Astrocyte (in vitro differentiated cells and primary cell): ENCODE results near the gene CTSS. TPM values are rescaled to one million over a fixed set of nuclear protein-coding genes. Genes with fewer than 3 reads are reported as not detected.

Source experiments
- DNase-seq: peaks from one replicate; pipeline ENCODE4 v3.0.0-alpha.2; 2010; ENCODE audit warnings: low read depth
- FAIRE-seq: peaks from 2 replicates; lab custom pipeline; 2011; peaks lifted over from hg19 to GRCh38; lab: Jason Lieb, UNC
- H2AFZ ChIP-seq: 2 replicates; pipeline ENCODE4 v1.6.0; 2012; ENCODE audit warnings: low read depth, low read length, inconsistent platforms
- H3K27ac ChIP-seq: 2 replicates; pipeline ENCODE4 v1.5.1; 2011; ENCODE audit warnings: low read depth, low read length, inconsistent platforms
- H3K27me3 ChIP-seq: 2 replicates; pipeline ENCODE4 v1.6.0; 2011; ENCODE audit warnings: low read length, inconsistent platforms; ENCODE audit not compliant: insufficient read depth
- H3K36me3 ChIP-seq: 2 replicates; pipeline ENCODE4 v1.5.1; 2011; ENCODE audit warnings: low read length, inconsistent platforms; ENCODE audit not compliant: insufficient read depth
- H3K4me1 ChIP-seq: 2 replicates; pipeline ENCODE4 v1.5.1; 2011; ENCODE audit warnings: low read length, inconsistent platforms; ENCODE audit not compliant: insufficient read depth
- H3K4me2 ChIP-seq: 2 replicates; pipeline ENCODE4 v1.6.0; 2012; ENCODE audit warnings: low read length, inconsistent platforms
- H3K4me3 ChIP-seq: 2 replicates; pipeline ENCODE4 v1.5.1; 2011; ENCODE audit warnings: low read depth, mild to moderate bottlenecking, low read length, inconsistent platforms; ENCODE audit not compliant: insufficient read depth
- H3K79me2 ChIP-seq: 2 replicates; pipeline ENCODE4 v1.6.0; 2012; ENCODE audit warnings: mild to moderate bottlenecking, low read length, inconsistent platforms; ENCODE audit not compliant: insufficient read depth
- H3K9ac ChIP-seq: 2 replicates; pipeline ENCODE4 v1.6.0; 2012; ENCODE audit warnings: mild to moderate bottlenecking, low read length, inconsistent platforms
- H3K9me3 ChIP-seq: 2 replicates; pipeline ENCODE4 v1.5.1; 2012; ENCODE audit warnings: low read depth, mild to moderate bottlenecking, low read length, inconsistent platforms; ENCODE audit not compliant: insufficient read depth
- H4K20me1 ChIP-seq: 2 replicates; pipeline ENCODE4 v1.6.0; 2012; ENCODE audit warnings: low read length, inconsistent platforms; ENCODE audit not compliant: insufficient read depth
- H3K27ac Mint-ChIP-seq: one replicate; pipeline ENCODE4 v1.8.0; 2021; ENCODE audit warnings: mild to moderate bottlenecking, mixed read lengths; ENCODE audit not compliant: unreplicated experiment
- H3K27me3 Mint-ChIP-seq: one replicate; pipeline ENCODE4 v1.8.0; 2021; ENCODE audit warnings: low read depth, mixed read lengths; ENCODE audit not compliant: unreplicated experiment
- H3K36me3 Mint-ChIP-seq: one replicate; pipeline ENCODE4 v1.8.0; 2021; ENCODE audit warnings: low read depth, mixed read lengths; ENCODE audit not compliant: unreplicated experiment
- H3K4me1 Mint-ChIP-seq: one replicate; pipeline ENCODE4 v1.8.0; 2021; ENCODE audit warnings: low read depth, mixed read lengths; ENCODE audit not compliant: unreplicated experiment
- H3K4me3 Mint-ChIP-seq: one replicate; pipeline ENCODE4 v1.8.0; 2021; ENCODE audit warnings: mild to moderate bottlenecking, moderate library complexity, mixed read lengths; ENCODE audit not compliant: unreplicated experiment
- H3K9me3 Mint-ChIP-seq: one replicate; pipeline ENCODE4 v1.8.0; 2021; ENCODE audit warnings: mild to moderate bottlenecking, mixed read lengths; ENCODE audit not compliant: unreplicated experiment
- EZH2 ChIP-seq: IDR thresholded peaks from 2 replicates; pipeline ENCODE4 v1.6.1; 2012; ENCODE audit warnings: mild to moderate bottlenecking, low read length, inconsistent platforms; ENCODE audit not compliant: insufficient read depth
- total RNA-seq: library from RNA; stranded (reverse); gene quantifications from 2 replicates; pipeline ENCODE4 v1.2.1, GENCODE V29; 2021
- TF ChIP-seq, protein P1 (sequence below): IDR thresholded peaks from 2 replicates; pipeline ENCODE4 v1.5.1; 2011; ENCODE audit warnings: low read depth, mild to moderate bottlenecking, inconsistent platforms, low read length, moderate library complexity; ENCODE audit not compliant: insufficient read depth

CTSS gene
- total RNA-seq, 1 donor from 2014 or later, result 0.61 TPM

- Histone ChIP-seq H3K79me2 (no peaks in the 10 kb centered on the region), H3K27ac (no peak within 1 kb of the TSS), H3K27me3 (no peaks in the 10 kb centered on the region), H3K4me3 (no peak within 1 kb of the TSS), H4K20me1 (no peaks in the 10 kb centered on the region), H3K36me3 (peaks cover 23% of the 10 kb centered on the region), H3K9ac (peak within 1 kb of the TSS; percentile 32), H3K4me1 (peaks cover 9% of the 10 kb centered on the region), H3K4me2 (peak within 1 kb of the TSS; percentile 51), H2AFZ (no peak within 1 kb of the TSS), H3K9me3 (no peaks in the 10 kb centered on the region)
- H3K27ac Mint-ChIP-seq, result no peak within 1 kb of the TSS
- FAIRE-seq (no peak), DNase-seq (no peak)
- H3K9me3 Mint-ChIP-seq, result no peaks in the 10 kb centered on the region
- no peak for TF ChIP-seq EZH2
- TF ChIP-seq, protein P1, sequence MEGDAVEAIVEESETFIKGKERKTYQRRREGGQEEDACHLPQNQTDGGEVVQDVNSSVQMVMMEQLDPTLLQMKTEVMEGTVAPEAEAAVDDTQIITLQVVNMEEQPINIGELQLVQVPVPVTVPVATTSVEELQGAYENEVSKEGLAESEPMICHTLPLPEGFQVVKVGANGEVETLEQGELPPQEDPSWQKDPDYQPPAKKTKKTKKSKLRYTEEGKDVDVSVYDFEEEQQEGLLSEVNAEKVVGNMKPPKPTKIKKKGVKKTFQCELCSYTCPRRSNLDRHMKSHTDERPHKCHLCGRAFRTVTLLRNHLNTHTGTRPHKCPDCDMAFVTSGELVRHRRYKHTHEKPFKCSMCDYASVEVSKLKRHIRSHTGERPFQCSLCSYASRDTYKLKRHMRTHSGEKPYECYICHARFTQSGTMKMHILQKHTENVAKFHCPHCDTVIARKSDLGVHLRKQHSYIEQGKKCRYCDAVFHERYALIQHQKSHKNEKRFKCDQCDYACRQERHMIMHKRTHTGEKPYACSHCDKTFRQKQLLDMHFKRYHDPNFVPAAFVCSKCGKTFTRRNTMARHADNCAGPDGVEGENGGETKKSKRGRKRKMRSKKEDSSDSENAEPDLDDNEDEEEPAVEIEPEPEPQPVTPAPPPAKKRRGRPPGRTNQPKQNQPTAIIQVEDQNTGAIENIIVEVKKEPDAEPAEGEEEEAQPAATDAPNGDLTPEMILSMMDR, result no peak
- H3K4me3 Mint-ChIP-seq, result no peak within 1 kb of the TSS
- peaks cover 22% of the 10 kb centered on the region for H3K36me3 Mint-ChIP-seq
- H3K4me1 Mint-ChIP-seq, result peaks cover 5% of the 10 kb centered on the region
- H3K27me3 Mint-ChIP-seq, result no peaks in the 10 kb centered on the region
Observed at GRCh38 chr1:150808121-150808520, 42.5 kb upstream of the CTSS start, which contains the start of gene CTSK. TSS of gene CTSK (minus strand) at chr1:150808260. CDS start at chr1:150806805, 1,455 bp downstream.

DNA sequence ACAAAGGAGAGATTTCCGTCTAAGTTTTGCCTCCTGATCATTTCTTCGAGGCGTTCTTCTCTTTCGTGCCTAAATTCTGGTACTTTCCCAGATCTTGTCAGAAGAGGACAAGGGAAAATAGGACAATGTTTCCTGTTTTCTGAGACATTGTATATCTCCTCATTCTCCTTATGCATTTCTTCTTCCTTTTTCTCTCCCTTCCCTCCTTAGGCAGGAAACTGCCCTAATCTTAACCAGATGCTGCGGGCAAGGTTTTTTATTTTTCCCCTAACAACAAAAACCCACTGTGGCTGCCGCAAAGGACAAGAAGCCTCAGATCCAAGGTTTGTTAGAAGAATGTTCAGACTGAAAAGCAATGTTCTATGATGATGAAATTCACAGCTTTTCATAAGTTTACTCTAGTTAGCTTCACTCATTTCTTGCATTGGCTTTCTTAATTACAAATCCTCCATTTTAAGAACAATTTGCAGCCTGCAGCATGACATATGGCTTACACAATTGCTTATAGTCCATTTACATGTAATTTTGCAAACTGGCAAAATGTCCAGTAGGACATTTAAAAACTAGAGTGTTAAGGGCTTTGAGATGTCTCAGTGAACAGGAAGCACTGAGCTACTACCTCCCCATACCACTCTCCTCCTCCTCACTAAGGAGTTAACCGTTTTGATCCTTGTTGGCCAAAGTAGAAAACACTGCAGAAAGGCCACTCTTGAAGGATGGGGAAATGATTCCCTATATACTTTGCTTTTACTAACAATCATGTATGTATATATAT is 41.9 kb upstream of the CTSS start:
- H3K4me1 Mint-ChIP-seq, result peaks cover 5% of the 10 kb centered on the region
- H3K27me3 ChIP-seq, result no peaks in the 10 kb centered on the region
- H3K27ac Mint-ChIP-seq, result no peak overlapping the region
- peaks cover 23% of the 10 kb centered on the region for H3K36me3 Mint-ChIP-seq
- TF ChIP-seq, protein P1, result no peak
- TF ChIP-seq EZH2, result no peak
- no peak for DNase-seq
- H2AFZ ChIP-seq, result no peak overlapping the region
- H3K9ac ChIP-seq, result no peak overlapping the region
- no peaks in the 10 kb centered on the region for H3K9me3 ChIP-seq
- no peaks in the 10 kb centered on the region for H3K9me3 Mint-ChIP-seq
- peaks cover 18% of the 10 kb centered on the region for H3K36me3 ChIP-seq
- no peak overlapping the region for H3K27ac ChIP-seq
- H3K4me2 ChIP-seq, result peak overlapping the region; percentile 27
- no peaks in the 10 kb centered on the region for H4K20me1 ChIP-seq
- no peak overlapping the region for H3K4me3 Mint-ChIP-seq
- H3K79me2 ChIP-seq, result no peaks in the 10 kb centered on the region
- no peak for FAIRE-seq
- no peaks in the 10 kb centered on the region for H3K27me3 Mint-ChIP-seq
- peaks cover 9% of the 10 kb centered on the region for H3K4me1 ChIP-seq
- H3K4me3 ChIP-seq, result no peak overlapping the region

GRCh38 chr1:150805899-150806298 is 40.3 kb upstream of the CTSS start:
- peaks cover 5% of the 10 kb centered on the region for H3K36me3 ChIP-seq
- peaks cover 5% of the 10 kb centered on the region for H3K4me1 Mint-ChIP-seq
- H3K27ac Mint-ChIP-seq, result no peak overlapping the region
- no peak overlapping the region for H3K4me3 Mint-ChIP-seq
- no peaks in the 10 kb centered on the region for H3K27me3 Mint-ChIP-seq
- no peaks in the 10 kb centered on the region for H3K9me3 Mint-ChIP-seq
- H3K9me3 ChIP-seq, result no peaks in the 10 kb centered on the region
- H3K36me3 Mint-ChIP-seq, result peaks cover 23% of the 10 kb centered on the region
- no peak overlapping the region for H3K9ac ChIP-seq
- TF ChIP-seq, protein P1, result no peak
- no peak for TF ChIP-seq EZH2
- H3K27me3 ChIP-seq, result no peaks in the 10 kb centered on the region
- FAIRE-seq, result no peak
- peaks cover 9% of the 10 kb centered on the region for H3K4me1 ChIP-seq
- no peak overlapping the region for H3K27ac ChIP-seq
- no peak overlapping the region for H2AFZ ChIP-seq
- no peak overlapping the region for H3K4me3 ChIP-seq
- H4K20me1 ChIP-seq, result no peaks in the 10 kb centered on the region
- DNase-seq, result no peak
- no peaks in the 10 kb centered on the region for H3K79me2 ChIP-seq
- H3K4me2 ChIP-seq, result no peak overlapping the region
